Measurements from ENCODE around the gene PCSK5.

GRCh38 chr9:75911390-75911789 lies 20.9 kb downstream of the PCSK5 start:
- TF ChIP-seq POLR2AphosphoS5 (IDR thresholded peaks at IDR 0.05) (no peak), POLR2A (IDR thresholded peaks at IDR 0.05) (no peak), CTCF (IDR thresholded peaks at IDR 0.05) (no peak), EP300 (IDR thresholded peaks at IDR 0.05) (no peak)

Data from stomach (tissue), 4 donors.